Chondrocyte (in vitro differentiated cells): Measurements from ENCODE around the gene HYAL3. TPM values are rescaled to one million over a fixed set of nuclear protein-coding genes. Genes with fewer than 3 reads are reported as not detected.

Experiments used
- DNase-seq: peaks from one replicate; pipeline ENCODE4 v3.0.0; 2021; ENCODE audit warnings: mixed read lengths, low spot score
- H3K27ac Mint-ChIP-seq: one replicate; pipeline ENCODE4 v1.8.0; 2021; ENCODE audit warnings: mild to moderate bottlenecking, moderate library complexity, mixed read lengths; ENCODE audit not compliant: unreplicated experiment
- H3K27me3 Mint-ChIP-seq: 2 replicates; pipeline ENCODE4 v1.8.0; 2021; ENCODE audit warnings: low read depth, mixed read lengths
- H3K36me3 Mint-ChIP-seq: 2 replicates; pipeline ENCODE4 v1.8.0; 2021; ENCODE audit warnings: low read depth, mixed read lengths
- H3K4me1 Mint-ChIP-seq: 2 replicates; pipeline ENCODE4 v1.8.0; 2021; ENCODE audit warnings: low read depth, mild to moderate bottlenecking, mixed read lengths
- H3K4me3 Mint-ChIP-seq: one replicate; pipeline ENCODE4 v1.8.0; 2021; ENCODE audit warnings: mild to moderate bottlenecking, moderate library complexity, mixed read lengths; ENCODE audit not compliant: unreplicated experiment
- H3K9me3 Mint-ChIP-seq: 2 replicates; pipeline ENCODE4 v1.8.0; 2021; ENCODE audit warnings: low read depth, mixed read lengths
- total RNA-seq: library from RNA; stranded (reverse); gene quantifications from 3 replicates; pipeline ENCODE4 v1.2.1, GENCODE V29; 2021
- TF ChIP-seq, protein P1 (sequence below): fragments of 200-600 bp; sonication (generic); IDR thresholded peaks from 2 replicates; pipeline ENCODE4 v1.5.0; 2021; ENCODE audit warnings: antibody characterized with exemption, mild to moderate bottlenecking, moderate library complexity

Gene HYAL3
- total RNA-seq, 1 donor from 2014 or later: 5.4 TPM

DNA sequence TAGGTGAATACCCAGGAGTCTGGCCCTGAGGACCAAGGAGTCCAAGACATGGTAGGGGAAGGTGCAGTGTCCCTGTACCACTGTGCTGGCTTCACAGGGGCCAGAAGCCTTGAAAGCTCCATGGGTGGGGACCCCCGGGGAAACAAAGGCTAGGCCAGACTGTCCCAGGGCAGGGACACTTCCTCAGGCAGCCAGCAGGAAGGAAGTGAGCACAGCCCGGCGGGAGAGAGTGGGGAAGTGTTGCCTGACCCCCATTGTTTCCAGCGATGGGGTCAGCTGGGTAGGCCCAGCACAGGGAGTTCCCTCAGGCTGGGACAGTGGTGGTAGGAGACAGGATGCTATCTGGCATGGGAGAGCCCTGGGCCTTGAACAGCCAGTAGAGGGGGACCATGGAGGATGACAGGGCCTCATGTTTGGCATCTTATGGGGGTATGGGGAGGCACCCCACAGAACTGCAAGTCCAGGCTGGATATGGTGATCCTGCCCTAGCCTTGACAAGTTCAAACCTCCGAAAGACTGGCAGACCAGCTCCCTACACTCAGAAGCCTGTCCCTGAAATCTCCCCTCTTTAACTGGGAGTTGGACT lies 24.5 kb upstream of the HYAL3 start:
- H3K9me3 Mint-ChIP-seq: no peaks in the 10 kb centered on the region
- no peaks in the 10 kb centered on the region for H3K27me3 Mint-ChIP-seq
- no peak overlapping the region for H3K27ac Mint-ChIP-seq
- TF ChIP-seq, protein P1, sequence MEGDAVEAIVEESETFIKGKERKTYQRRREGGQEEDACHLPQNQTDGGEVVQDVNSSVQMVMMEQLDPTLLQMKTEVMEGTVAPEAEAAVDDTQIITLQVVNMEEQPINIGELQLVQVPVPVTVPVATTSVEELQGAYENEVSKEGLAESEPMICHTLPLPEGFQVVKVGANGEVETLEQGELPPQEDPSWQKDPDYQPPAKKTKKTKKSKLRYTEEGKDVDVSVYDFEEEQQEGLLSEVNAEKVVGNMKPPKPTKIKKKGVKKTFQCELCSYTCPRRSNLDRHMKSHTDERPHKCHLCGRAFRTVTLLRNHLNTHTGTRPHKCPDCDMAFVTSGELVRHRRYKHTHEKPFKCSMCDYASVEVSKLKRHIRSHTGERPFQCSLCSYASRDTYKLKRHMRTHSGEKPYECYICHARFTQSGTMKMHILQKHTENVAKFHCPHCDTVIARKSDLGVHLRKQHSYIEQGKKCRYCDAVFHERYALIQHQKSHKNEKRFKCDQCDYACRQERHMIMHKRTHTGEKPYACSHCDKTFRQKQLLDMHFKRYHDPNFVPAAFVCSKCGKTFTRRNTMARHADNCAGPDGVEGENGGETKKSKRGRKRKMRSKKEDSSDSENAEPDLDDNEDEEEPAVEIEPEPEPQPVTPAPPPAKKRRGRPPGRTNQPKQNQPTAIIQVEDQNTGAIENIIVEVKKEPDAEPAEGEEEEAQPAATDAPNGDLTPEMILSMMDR: no peak
- H3K4me1 Mint-ChIP-seq: peaks cover 48% of the 10 kb centered on the region
- H3K36me3 Mint-ChIP-seq: no peaks in the 10 kb centered on the region
- no peak for DNase-seq
- H3K4me3 Mint-ChIP-seq: no peak overlapping the region

DNA sequence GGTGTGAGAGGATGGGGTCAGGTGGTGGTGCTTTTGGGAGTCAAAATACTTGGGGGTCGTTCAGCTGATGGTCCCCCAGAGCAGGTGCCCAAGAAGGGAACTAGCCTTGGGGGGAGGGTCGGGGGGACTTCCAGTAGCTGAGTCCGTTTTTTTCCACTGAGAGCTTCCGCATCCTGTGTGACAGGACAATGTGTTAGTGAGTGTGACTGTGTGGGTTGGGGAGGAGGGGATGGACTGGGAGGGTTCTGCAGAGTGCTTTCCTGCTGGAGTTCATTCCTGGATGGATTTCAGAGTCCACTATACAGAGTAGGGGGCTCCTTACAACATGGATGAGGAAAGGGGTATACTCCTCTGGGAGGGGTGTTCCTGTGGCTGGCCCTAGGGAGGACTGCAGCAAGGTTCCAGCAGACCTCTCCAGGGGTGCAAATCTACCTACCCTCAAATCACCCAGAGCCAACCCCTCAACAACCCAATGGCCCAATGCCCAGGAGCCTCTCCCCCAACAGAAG lies 23.9 kb upstream of the HYAL3 start:
- Mint-ChIP-seq H3K27me3 (no peaks in the 10 kb centered on the region), H3K36me3 (peaks cover 2% of the 10 kb centered on the region), H3K4me1 (peaks cover 48% of the 10 kb centered on the region), H3K4me3 (no peak overlapping the region), H3K27ac (no peak overlapping the region), H3K9me3 (no peaks in the 10 kb centered on the region)
- TF ChIP-seq, protein P1: no peak
- DNase-seq: no peak

DNA sequence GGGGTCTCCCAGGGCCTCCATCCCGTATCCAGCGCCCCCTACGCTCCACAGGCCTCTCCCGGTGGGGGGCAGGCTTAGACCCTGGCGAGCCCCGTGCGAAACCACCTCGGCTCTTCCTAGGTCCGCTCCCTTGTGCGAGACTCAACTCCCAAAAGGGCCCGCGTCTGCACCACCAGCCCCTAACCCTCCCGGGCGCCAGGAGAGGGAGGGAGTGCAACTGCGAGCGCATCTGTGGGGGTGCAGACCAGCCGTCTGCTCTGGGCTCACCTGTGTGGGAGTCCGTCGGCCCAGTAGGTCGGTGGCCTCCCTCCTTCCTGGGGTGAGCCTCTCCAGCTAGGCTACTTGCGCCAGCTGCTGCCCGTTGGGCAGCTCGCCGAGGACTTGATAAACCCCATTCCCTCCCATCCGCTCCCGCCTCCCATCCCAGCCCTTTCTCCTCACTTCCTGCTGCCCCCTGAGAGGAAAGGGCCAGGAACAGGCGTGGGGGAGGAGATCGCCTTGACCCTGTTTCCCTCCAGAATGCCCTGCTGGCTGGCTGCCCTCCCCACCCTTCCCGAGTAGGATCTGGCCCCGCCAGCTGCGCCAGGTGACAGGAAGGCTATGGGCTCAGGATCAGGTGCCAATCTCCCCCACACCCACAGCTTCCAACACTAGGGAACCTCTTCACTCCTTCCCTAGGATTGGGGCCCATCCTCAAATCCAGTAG lies 23.3 kb upstream of the HYAL3 start, which contains the start of gene HYAL2:
HYAL2 (minus strand) TSS at position 360 of the 706 bp plus-strand sequence. CDS start 2,256 bp downstream, outside the sequence.
- DNase-seq: peak; percentile 89
- H3K27me3 Mint-ChIP-seq: no peaks in the 10 kb centered on the region
- no peaks in the 10 kb centered on the region for H3K9me3 Mint-ChIP-seq
- H3K4me1 Mint-ChIP-seq: peaks cover 48% of the 10 kb centered on the region
- peak within 1 kb of the TSS; percentile 80 for H3K4me3 Mint-ChIP-seq
- H3K36me3 Mint-ChIP-seq: peaks cover 3% of the 10 kb centered on the region
- TF ChIP-seq, protein P1: no peak
- peak within 1 kb of the TSS; percentile 96 for H3K27ac Mint-ChIP-seq

DNA sequence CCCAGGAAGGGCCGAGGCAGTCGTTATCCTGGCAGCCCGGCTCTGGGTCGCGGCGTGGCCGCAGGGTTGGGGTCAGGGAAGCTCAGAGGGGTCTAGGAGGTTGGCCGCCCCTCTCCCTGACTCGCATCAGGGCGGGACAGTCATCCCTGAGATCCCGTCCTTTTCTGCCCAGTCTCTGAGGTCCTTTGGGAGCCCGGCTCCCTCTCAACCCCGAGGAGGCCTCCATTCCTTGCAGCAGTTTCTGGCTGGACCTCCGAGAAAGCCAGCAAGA lies 22.8 kb upstream of the HYAL3 start:
- TF ChIP-seq, protein P1: peak; percentile 33
- H3K27me3 Mint-ChIP-seq: no peaks in the 10 kb centered on the region
- H3K4me3 Mint-ChIP-seq: peak overlapping the region; percentile 80
- peaks cover 3% of the 10 kb centered on the region for H3K36me3 Mint-ChIP-seq
- H3K9me3 Mint-ChIP-seq: no peaks in the 10 kb centered on the region
- peaks cover 48% of the 10 kb centered on the region for H3K4me1 Mint-ChIP-seq
- DNase-seq: no peak
- no peak overlapping the region for H3K27ac Mint-ChIP-seq

DNA sequence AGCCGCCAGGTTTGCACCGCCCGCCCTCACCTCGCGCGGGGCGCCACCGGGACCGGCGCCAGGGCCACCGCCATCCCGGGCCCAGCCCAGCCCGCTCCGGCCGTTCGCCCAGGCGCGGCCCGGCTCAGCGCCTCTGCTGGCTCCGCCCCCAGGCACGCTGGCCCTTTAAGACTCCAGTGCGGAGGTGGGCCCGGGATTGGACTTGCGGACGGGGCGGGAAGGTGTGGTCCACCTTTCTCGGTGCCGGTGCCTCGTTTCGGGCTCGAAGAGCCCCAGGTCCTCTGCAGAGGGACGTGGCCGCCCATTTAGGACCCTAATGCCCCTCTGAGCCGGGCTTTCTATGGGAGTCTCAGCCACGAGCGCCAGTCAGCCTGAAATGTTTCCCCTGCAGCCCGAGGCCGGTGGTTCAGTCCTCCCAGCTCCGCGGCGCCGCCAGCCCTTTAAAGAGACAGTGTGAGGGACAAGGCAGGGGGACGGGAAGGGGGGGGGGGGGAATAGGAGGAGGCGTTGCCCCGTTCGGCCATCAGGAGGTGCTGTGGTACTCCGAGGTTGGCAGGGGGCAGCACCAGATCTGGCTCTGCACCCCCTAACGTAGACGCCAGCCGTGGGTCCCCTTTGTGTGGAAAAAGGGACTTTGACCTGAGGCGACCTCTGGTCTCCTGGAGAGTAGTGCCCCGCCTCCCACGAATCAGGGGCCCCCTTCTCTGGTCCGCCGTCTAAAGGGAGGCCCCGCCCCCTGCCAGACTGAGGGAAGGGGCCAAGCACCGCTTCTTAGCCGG lies 22.3 kb upstream of the HYAL3 start:
- no peaks in the 10 kb centered on the region for H3K27me3 Mint-ChIP-seq
- peaks cover 50% of the 10 kb centered on the region for H3K4me1 Mint-ChIP-seq
- H3K27ac Mint-ChIP-seq: peak overlapping the region; percentile 96
- peaks cover 3% of the 10 kb centered on the region for H3K36me3 Mint-ChIP-seq
- H3K9me3 Mint-ChIP-seq: no peaks in the 10 kb centered on the region
- TF ChIP-seq, protein P1: peak; percentile 80
- peak overlapping the region; percentile 80 for H3K4me3 Mint-ChIP-seq
- DNase-seq: peak; percentile 96
